DMS79 treated with DMSO at 0.1 percent for 48 hours (cell line): ENCODE data around the gene PDE4B.
"Not testable (repeated sequence)": the region's sequence is repeated elsewhere in the genome, so short reads cannot be mapped to it uniquely, and the experiment has no call there.

Experiments
- DNase-seq: peaks from one replicate; lab custom pipeline; 2025; lab: John Stamatoyannopoulos, UW

The PDE4B gene

DNA sequence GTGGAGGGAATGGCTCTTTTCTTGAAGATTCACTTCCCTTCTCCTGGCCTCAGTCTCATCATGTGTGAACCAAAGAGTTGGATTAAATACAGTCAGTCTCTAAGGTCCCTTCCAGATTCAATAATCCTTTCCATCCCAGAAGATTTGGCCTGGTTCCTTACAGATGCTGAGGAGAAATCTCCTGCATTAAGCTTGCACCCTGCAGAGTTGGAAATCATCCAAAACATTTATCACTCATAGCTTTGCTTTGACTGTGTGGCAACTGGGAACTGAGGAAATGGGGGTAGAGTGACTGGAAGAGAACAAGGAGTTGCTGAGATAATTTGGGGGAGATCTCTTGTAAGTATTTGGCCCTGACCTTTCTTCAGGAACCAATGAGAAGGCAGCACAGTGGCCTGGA, 520.7 kb downstream of the PDE4B start:
- no peak for DNase-seq

DNA sequence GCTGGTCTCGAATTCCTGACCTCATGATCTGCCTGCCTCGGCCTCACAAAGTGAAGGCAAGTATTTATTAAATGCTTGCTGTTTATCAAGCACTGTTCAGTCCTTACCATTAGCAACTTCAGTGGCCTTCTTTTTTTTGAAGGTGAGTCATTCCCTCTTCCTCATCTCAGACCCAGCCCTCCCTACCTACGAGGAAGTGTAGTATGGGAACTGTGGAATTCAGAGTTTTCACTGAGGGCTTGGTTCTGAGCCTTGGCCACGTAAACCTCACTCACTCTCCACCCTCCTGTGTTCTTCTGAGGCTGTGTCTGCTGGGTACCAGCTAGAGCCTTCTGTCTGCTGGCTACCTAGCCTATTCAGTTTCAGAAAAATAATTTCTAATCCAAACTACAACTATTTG, 523.0 kb downstream of the PDE4B start:
- DNase-seq: no peak

DNA sequence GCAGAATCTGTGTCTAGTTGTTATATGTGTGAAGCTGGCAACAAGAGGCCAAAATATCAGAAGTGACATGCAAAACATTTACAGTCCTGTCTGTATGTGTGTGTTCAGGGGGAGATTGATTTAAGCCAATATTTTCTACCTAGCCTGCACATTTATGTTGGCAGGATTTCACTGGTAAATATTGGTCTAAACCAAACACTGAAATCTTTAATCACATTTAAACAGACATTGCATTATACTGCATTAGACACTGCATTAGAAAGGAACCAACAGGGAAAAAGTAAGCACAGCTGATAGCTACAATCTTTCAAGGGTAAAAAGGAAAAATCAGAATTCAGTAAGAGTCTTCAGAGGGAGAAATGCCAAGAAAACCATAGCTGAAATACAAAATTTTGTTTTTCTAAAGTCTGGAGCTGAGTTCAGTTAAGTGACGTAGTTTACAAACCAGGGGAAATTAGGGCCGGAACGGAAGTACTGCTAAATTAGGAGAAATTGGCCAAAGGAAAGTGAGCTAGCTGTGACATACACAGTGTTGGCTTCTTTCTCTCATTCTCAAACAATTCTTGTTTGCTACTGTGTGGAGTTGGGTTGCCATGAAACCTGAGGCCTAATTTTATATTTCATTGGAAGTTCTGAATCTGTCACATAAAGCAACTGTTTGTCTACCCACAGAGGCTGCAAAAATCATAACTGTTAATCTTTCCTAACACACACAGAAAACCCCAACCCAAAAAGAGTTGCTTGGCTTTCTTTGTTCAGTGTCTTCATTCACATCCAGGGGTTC, 524.0 kb downstream of the PDE4B start:
- DNase-seq: no peak

DNA sequence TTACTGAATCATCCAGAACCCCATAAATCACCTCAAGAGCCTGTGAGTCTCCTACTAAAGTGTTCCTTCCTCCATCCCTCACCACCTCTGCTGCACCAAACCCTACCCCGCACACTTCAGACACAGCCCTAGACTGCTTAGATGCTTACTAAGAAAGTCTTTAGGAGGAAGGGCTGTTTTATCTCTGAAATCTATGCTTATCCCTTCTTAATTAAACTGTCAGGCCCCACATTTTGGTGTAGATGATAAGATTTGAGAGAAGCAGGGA, 524.5 kb downstream of the PDE4B start:
- no peak for DNase-seq

DNA sequence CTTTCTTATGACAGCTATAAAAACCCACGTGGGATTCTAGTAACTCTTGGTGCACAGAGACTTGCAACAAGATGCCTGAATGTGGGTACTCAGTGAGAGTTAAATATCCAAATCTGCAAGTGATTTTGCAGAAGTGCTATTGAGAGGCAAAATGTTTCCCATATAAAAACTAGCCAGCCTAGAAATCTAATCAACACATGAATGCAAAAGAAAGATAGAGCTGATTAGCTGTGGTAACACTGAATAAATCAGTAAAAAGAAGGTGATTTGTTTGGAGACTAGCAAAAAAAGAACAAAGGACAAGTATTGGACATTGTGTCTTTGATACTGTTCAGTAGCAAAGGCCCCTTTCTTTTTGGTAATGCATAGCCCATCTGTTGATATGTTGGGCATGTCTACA, 527.5 kb downstream of the PDE4B start:
- DNase-seq: no peak

DNA sequence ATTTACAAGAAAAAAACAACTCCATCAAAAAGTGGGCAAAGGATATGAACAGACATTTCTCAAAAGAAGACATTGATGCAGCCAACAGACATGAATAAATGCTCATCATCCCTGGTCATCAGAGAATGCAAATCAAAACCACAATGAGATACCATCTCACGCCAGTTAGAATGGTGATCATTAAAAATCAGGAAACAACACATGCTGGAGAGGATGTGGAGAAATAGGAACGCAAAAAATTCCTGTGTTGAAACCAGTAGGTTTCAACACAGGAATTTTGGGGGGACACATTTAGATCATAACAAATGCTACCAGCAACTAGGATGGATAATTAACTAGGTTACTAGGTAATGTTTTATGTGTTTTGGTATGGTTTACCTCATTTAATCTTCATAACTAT, 529.8 kb downstream of the PDE4B start:
- not testable (repeated sequence) for DNase-seq

DNA sequence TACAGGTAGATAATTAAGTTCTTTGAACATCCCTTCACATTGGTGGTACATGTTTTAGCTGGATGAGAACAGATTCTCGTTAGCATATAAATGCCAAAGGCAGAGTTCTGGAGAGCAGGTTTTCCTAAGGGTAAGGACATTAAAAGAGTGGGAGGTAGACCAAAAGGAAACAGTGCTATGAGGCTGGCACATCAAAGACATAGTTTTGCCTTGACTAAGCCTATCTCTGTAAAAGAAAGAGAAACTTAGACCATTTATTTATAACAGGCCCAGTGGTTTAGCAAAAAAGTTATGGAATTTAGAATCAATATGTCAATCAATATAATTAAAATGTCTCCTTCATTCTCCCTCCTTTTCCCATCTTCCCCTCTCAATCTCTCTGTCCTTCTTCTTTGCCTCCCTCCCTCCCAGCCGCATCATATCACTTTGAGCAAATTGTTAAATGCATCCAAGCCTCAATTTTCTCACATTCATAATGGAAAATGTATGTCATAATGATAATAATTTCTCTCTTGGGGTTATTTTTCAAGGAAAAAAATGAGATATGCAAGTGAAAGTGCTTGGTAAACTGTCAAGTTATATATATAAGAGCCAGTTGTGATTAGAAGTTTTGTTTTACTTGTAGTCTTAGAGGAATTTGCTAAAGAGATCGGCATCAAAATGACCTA, 531.4 kb downstream of the PDE4B start:
- no peak for DNase-seq

DNA sequence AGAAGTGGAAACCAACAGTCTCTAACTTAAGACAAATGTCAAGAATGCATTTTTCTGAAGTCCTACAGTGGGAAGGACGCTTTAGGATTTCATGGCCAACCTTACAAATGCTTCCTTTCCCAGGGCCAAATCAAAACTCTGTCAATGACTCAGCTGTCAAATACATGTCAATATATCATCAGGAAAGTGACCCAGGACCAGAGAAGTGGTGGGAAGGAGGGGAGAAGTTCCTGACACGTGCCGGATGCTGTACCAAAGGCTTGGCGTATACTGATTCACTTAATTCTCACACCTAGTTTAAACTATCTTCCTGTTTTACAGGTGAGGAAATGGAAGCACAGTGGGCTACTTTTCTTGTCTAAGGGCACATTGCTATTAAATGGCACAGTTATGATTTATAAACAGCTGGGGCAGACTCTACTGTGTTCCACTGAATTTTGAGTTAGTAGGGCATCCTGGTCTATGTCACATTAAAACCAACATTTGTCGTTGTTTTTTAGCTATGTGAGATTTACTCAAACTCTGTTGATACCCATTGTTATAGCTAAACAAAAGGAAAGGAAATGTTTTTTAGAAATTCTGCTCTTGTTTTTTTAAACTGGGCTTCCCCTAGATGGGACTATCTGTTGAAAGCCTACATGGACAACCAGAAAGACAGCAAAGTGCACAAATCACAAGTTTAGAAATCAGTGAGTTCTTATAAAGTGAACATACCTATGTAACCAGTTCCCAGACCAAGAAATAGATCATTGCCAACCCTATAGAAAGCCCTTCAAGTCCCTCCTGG, 533.1 kb downstream of the PDE4B start:
- DNase-seq: no peak

DNA sequence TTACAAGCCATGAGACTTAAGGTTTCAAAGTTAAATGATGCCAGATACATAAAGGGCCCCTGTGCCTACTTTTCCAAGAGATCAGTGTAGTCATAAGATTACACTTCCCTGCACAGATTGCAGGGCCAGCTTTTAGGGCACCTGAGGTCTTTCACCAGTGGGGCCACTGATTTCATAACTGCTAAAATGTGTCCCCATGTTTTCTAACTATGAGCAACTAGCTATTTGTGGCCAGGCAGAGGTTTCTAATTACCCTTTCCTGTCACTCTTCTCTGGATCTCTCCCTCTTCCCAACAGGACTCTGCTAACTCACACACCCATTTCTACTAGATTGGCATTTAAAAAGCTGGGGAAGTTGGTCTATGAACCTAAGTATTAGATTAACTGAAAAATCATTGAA, 534.2 kb downstream of the PDE4B start:
- no peak for DNase-seq

DNA sequence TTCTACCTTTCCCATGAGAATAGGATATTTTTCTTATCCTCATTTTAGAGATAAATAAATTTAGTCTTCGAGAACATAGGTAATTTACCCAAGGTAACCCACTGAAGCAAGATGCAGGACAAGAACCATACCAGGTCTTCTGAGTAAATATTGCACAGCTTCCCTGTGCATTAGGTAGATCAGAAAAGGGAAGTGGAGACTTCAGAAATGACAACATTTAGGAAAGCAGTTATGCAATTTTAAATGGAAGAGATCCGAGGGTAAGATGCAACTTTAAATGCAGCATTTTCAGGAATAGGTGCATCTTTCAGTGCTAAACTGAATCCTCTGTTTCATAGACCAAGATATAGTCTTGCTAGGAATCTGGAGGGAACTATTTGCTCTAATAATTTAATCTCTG, 534.9 kb downstream of the PDE4B start:
- no peak for DNase-seq

DNA sequence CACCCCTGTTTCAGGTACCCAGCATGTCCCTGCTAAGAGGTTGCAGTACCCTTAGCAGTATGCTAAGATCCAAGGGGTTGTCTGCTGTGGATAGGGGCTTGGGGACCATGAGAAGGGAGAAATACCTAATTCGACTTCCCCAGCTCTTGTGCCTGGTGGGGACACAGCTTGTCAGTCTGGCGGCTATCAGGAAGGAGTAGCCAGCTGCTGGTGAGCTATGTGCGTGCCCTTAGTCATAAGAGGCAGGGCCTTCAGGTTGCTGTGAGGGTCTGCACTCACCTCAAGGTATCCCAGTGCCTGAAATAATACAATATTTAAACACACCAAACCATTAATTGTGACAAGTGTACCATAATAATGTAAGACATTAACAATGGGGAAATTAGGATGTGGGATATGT, 536.2 kb downstream of the PDE4B start:
- no peak for DNase-seq

DNA sequence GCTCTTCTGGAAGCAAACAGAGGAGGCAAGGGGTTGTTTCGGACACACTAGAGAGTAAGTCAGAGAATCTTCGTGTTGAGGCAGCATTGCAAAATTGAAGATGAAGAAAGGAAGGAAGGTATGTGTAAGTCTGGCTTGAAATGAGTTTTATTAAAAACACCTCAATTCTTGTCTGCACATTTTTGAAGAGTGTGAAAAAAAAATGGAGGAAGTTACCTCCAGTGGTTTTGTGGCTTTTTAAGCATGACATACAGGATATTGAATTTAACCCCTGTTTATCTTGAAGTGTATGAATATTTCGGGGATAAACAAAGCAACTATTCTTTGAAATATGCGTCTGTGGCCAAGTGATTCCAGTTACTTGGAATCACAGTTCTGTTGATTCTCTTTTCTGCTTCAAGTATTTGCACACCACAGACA, 538.0 kb downstream of the PDE4B start:
- no peak for DNase-seq

DNA sequence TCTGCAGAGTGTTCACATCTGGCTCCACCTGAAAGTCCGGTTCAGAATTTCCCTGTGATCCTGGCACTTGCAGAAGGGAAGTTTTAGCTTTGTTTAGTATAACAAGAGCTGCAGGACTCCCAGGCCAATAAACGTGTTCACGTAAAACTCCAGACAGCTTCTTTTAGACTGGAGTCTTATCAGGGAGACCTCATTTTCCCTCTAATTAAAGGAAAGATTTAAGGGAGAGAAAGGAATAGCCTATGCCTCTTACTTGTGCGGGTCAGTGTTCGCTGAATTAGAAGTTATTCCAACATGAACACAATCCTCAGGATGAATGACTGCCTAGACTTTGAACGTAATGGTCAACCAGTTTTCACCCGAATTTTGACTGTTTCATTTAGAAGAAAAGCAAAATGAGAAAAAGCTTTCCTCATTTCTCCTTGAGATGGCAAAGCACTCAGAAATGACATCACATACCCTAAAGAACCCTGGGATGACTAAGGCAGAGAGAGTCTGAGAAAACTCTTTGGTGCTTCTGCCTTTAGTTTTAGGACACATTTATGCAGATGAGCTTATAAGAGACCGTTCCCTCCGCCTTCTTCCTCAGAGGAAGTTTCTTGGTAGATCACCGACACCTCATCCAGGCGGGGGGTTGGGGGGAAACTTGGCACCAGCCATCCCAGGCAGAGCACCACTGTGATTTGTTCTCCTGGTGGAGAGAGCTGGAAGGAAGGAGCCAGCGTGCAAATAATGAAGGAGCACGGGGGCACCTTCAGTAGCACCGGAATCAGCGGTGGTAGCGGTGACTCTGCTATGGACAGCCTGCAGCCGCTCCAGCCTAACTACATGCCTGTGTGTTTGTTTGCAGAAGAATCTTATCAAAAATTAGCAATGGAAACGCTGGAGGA, 539.2 kb downstream of the PDE4B start:
- DNase-seq: no peak

DNA sequence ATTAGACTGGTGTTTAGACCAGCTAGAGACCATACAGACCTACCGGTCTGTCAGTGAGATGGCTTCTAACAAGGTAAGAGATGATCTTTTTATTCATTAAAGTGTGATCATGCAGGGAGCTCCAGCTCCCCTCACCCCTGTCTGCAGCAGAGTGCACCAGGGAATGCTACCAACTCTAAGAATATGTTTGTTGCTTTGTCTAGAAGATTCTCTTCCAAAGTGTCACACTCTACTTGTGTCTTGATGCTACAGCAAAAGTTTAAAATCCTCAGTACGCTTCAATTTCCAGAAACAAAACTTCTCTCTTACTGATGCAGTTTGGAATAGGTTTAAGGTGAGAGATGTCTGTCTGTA, 539.8 kb downstream of the PDE4B start:
- no peak for DNase-seq

DNA sequence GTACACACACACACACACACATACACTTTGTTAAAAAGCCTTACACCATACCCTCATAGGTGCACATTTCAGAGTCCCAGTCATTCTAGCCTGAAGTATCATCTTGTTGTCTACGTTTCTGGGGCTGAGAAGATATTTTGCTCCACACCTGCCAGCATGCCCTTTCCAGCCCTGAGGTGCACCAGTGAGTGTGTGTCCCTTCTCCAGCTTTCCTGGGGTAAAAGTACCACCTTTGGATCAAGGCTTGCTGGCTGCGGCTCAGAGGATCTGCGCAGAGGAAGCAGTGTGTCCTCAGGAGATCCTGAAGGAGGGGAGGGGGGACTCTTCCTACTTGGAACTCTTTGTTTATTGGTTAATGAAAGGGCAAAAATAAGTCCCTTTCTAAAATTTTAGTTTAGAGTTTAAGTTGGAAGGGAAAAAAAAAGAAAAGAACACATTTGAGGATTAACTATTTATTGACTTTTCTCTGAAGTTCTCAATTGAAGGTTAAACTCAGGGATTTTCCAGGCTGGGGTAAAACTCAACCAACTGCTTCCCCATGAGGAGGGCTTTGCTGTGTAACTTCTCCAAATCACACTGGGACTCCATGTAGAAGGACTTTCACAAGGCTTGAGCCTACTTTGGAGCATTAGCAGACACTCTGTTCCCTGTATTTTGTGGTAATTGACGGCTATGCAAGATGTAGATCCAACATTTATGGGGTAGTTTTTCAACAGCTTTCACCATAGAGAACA, 540.9 kb downstream of the PDE4B start:
- DNase-seq: no peak

DNA sequence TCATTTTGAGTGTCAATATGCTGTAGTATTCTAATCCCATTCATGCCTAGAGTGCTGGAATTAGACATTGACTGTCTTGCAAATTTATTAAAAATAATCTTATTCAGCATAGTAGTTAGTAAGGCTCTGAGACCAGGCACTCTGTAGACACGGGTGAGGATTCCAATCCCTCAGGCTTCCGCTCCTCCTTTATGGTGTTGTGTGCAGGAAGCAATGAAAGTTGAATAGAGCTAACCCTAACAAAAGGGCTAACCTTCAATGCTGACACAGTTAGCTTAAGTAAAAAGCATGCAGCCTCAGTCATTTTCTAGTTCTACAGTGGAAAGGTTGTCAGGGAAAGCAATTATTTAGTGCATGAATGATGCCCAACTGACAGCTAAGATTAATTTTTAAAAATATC, 541.6 kb downstream of the PDE4B start:
- DNase-seq: no peak

DNA sequence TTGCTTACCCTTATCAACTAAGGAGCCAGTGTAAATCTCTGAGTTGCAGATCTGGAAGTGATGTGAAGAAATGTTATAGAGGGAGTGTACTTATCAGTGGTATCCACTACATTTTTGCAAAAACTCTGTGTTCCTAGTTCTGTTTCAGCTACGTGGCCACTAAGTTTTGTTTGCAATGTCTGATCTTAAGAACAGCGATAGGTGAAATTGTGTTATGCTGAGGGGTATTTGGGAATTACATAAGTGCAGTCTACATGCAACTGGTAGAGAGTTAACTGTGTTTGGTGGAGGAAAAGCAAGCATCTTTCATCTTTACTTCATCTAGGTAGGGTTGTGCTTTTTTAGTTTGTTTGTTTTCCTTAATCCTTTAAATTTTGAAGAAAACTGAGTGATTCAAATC, 542.4 kb downstream of the PDE4B start:
- DNase-seq: no peak

DNA sequence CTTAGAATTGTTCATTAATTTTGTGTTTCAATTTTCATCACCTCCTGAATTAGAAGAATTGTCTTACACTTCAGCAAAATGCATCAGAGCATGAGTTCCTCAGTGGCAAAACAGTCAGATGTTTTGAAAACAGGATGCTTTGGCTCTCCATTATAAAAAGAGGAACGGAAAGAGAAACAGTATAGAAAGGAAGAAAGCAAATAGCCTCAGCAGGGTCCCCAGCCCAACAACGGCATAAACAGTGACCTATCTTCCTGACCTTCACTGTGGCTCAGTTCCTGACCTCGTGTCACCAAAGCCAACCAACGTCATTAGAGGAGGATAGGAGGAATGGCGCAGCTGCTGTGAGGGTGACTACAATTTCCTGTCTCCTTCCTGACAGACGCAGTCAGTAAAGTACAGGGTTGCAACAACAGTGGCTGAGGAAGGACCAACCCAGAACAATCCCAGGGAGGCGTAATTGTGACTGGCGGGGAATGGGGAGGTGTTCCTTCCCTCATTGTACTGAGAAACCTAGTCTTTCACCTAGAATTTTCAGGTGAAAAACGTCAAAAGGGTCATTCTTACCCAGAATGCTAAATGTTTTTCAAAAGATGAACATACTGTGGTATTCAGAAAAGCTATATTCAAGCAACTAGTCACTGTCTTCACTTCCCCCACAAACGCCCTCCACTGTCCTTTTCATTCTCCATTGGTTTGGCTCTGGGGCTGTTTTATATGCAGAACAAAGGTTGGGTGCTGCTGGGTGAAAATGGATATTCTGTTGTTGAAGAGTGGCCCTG, 543.4 kb downstream of the PDE4B start:
- no peak for DNase-seq

DNA sequence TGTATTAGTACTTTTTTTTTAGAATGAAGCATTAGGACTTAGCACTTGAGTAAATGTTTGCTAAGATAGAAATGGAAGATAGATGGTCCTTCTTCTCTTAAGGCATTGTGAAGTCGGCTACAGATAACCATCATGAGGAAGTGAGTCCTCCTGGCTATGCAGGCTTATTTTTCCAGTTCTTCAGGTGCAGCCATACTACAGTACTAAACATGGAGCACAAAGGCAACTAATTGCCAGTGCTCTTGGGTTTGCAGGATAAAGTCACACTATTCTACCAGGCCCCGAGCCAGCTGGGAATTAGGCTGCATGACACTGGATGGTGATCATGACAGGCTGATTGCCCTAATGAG, 543.9 kb downstream of the PDE4B start:
- DNase-seq: no peak

DNA sequence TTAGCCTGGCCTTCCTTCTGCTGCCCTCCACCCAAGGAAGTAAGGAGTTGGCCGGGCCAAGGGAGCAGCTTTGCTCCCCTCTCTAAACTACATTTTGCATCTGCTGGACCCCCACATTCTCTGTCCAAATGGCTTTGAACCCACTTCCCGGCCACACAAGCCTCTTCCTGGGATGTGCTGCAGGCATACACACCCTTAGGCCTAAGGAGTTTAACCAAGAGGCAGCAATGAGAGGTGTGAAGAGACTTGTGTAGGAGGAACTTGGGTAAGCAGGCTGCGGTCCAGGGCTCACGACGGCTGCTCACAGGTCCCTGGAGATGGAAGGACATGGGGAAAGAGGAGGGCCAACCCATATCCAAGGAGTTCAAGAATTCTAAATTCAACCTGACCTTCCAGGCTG, 544.6 kb downstream of the PDE4B start:
- DNase-seq: no peak

DNA sequence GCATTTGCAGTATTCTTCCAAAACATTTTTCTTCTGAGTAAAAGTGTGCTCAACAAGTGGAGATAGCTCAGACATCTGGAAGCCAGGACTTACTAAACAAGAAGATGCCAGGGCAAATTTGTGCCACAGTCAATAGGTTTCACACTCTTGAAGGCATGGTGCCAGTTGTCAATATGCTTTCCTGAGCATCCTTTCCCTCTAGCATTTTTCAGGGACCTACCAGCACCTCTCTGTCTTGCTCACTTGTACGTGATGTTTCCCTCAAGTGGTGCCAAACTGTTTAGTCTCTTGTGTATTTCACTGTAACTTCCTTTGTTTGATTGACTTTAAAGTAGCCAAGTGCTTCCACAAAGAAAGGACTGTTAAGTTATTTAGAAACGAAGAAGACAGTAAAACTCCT, 547.2 kb downstream of the PDE4B start:
- DNase-seq: no peak
